ENCODE data around the gene GMPS.
"Not testable (repeated sequence)": the region's sequence is repeated elsewhere in the genome, so short reads cannot be mapped to it uniquely, and the experiment has no call there.

Gene GMPS

DNA sequence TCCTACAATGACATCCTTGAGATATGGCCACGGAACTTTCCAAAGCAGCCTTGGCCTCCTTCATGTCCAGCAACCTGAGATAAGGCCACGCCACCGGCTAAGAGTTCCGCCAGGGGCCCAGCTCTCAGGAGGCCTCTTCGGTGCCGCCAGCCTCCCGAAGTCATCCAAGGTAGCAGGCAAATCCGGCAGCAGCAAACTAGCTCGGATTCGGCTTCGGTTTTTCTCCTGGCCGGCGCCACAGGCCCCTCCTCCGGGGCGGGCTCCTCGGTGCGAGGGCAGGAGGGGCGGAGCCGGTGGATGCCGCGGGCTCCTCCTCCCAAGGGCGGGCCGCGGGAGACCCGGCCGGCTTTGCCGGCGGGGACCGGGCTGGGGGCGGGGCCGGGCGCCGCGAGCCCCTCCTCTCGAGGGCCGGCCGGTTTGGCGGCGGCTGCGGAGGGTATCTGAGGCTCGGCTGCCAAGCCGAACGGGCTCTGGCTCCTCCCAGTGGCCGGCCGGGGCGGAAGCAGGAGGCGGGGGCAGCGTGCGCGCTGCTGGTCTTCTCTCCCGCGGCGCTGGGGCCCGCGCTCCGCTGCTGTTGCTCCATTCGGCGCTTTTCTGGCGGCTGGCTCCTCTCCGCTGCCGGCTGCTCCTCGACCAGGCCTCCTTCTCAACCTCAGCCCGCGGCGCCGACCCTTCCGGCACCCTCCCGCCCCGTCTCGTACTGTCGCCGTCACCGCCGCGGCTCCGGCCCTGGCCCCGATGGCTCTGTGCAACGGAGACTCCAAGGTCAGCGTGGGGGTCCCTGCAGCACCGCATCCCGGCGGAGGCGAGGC, at the start of gene GMPS:
Gene GMPS (plus strand): TSS at position 518 of the 812 bp plus-strand sequence. CDS start 221 bp downstream, at position 739.
- peak; percentile 93 for DNase-seq

DNA sequence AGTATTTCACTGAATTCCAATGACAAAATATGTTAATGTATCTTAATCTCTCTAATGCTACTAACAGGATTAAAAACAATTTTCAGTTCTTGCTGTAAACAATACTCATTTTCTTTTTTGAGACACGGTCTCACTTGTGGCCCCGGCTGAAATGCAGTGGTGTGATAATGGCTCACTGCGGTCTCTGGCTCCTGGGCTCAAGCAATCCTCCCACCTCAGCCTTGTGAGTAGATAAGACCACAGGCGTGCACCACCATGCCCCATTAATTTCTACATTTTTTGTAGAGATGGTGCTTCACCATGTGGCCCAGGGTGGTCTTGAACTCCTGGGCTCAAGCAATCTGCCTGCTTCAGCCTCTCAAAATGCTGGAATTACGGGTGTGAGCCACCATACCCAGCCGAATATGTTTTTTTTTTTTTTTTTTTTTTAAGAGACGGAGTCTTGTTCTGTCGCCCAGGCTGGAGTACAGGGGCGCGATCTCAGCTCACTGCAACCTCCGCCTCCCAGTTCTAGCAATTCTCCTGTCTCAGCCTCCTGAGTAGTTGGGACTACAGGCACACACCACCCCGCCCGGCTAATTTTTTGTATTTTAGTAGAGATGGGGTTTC, 41.9 kb upstream of the GMPS start:
- not testable (repeated sequence) for DNase-seq

GRCh38 chr3:155835341-155836071, 34.9 kb upstream of the GMPS start:
- no peak for DNase-seq

- DNase-seq: no peak
These were observed 26.9 kb upstream of the GMPS start for GRCh38 chr3:155843569-155843968.

- no peak for DNase-seq
These were observed 24.3 kb upstream of the GMPS start for GRCh38 chr3:155846119-155846518.

DNA sequence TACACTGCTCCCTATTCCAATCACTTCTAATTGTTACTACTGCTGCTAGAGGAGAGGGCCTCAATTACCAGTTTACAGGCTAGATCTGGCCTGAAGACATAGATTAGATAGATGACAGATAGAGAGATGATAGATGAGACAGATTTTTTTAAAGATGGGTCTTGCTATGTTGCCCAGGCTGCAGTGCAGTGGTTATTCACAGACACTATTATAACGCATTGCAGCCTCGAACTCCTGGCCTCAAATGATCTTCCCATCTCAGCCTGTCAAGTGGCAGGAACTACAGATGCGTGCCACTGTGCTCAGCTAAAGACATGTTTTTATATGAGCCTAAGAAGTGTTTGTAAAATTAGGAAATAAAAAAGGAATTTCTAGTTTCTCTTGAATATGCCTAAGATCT, 22.5 kb upstream of the GMPS start:
- DNase-seq: no peak

DNA sequence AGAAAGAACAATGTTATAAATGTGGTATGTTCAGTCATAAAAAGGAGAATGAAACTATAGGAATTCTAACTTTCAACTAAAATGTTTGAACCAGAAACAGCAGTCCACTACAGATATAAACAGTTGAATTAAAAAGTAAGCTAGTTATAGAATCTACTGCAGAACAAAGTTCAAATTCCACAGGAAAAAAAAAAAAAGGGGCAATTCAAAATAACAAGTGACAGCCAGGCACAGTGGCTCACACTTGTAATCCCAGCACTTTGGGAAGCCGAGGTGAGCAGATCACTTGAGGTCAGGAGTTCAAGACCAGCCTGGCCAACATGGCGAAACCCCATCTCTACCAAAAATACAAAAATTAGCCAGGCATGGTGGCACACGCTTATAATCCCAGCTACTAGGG, 21.0 kb upstream of the GMPS start:
- not testable (repeated sequence) for DNase-seq

DNA sequence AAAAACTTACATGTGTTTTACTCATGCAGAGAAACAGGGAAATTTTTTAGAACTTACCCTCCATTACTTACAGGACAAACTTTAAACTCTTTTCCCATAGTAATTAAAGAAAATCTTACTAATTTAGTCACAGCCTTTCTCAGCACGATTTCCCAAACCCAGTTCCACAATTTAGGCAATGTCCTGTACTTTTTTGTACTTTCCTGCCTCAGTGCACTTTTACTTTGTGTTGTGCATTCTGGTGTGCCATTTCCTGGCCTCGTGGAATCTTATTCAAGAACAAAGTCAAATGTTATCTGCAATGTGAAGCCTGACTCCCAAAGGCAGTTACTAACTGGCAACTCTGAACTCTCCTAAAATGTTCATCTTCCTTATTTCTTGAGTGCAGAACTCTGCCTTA, 18.1 kb upstream of the GMPS start:
- DNase-seq: no peak

- DNase-seq: no peak
These were observed 17.0 kb upstream of the GMPS start for GRCh38 chr3:155853214-155854140.

GRCh38 chr3:155854141-155854940, 16.1 kb upstream of the GMPS start, which contains the start of gene SLC33A1:
TSS of gene SLC33A1 (minus strand) at chr3:155854427. CDS start at chr3:155853997, 430 bp downstream.
- peak; percentile 98 for DNase-seq

DNA sequence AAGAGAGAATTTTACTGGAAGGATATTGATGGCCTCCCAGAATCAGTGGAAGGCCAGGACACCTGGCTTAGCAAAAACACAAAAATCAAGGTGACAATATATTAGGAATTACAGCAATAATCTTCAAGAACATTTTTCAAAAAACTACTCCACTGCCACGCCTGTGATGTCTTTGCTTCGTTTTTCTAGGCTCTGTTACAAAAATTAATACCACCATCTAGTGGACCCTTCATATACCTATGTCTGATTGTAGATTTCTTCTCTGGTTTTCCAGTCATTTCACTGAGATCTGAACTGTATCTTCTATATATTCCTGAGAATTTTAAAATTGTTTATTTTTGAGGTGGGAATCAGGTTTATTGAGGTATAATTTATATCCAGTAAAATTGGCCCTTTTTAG, 10.6 kb upstream of the GMPS start:
- DNase-seq: no peak

GRCh38 chr3:155860424-155860823, 10.0 kb upstream of the GMPS start:
- DNase-seq: not testable (repeated sequence)

DNA sequence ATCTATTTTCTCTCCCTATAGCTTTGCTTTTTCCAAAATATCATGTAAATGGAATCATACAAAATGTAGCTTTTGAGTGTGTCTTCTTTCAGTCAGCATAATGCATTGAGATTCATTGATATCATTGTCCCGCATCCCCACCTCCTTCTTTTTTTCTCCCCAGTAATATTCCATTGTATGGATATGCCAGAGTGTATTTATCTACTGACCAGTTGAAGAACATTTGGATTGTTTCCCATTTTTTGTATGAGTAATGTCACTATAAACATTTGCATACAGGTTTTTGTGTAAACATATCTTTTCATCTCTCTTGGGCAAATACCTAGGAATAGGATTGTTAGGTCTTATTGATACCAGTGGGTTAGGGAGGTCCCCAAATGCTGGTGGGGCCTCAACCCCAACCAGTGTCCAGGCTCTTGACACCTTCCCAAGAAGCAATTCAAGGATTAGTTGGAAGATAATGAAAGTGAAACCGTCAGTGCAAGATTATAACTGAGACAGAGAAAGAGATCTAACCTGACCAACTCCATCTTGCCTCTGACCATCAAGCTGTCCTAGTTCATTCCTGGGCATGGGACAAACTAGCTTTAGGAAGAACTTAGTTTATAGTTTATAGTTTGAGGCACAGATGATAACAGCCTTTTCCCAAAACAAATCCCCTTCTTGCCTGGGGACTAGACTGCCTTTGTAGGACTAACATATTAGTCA, 8.8 kb upstream of the GMPS start:
- no peak for DNase-seq

GRCh38 chr3:155862290-155862982, 8.0 kb upstream of the GMPS start:
- peak; percentile 28 for DNase-seq

DNA sequence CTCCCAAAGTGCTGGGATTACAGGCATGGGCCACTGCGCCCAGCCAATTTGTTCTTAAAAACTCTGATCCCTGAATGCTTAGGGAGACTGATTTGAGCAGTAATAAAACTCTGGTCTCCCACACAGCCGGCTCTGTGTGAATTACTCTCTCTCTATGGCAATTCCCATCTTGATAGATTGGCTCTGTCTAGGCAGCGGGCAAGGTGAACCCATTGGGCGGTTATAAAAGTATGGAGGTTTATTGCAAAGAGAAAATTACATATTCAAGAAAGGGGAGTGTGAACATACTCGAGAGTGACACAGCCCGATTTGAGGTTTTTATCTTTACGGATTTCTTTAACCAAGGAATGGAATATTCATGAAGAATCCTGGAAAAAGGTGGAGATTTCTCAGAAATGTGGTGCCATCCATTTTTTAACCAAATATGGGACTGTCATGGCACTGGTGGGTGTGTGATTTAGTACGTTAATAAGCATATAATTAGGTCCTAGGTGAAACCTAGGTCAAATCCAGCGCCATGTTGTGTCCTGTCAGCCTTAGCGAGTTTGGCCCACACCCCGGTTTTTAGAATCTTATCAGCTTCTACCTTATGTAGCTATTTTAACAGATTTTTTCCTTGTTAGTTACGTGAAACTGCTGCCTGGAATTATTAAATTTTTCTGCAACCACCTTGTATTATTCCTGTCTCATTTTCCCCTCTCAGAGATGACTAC, 7.2 kb upstream of the GMPS start:
- no peak for DNase-seq

GRCh38 chr3:155869691-155870090, 759 bp upstream of the GMPS start:
- no peak for DNase-seq

DNA sequence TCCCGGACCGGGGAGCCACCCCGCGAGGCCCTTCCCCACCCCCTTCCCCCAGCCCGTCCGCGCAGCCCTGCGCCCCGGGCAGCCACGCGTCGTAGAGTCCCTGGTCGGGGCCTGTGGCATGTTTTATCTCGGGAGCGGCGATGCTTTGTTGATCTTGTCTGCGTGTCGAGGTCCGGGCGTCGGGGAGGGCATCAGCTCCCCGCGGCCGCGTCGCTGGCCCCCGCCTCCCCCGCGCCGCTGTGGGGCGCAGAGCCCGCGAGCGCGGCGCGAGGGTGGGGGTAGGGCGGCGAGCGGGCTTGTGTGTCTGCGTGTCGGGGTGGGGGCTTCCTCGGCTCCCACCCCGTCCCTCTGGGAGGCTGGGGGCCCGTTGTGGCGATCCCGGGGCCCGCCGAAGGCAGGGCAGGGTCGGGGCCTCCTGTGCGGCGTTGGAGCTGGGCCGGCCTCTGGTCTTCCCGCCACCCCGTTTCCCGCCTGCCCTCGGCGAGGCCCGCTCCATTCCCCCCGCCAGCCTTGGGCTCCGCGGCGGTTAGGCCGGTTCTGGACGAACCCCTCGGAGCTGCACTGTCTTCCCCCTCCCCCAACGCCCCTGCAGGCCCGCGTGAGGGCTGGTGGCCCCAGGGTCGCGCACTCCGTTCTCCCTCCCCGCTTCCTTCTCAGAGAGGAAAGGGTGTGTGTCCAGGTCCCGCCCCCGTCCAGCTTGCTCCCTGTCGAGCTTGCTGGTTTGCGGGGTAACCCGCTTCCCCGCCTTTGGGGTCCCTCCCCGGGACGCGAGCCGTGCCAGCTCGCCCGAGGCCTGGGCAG, 695 bp downstream of the GMPS start:
- DNase-seq: no peak

- peak; percentile 45 for DNase-seq
These were observed 1.3 kb downstream of the GMPS start for GRCh38 chr3:155871746-155872158.
